Endothelial cell of umbilical vein (primary cell): ENCODE data around the gene CMTR2.

Source experiments
- FOS ChIP-seq: IDR thresholded peaks from 2 replicates; pipeline ENCODE4 v1.6.1; 2011; ENCODE audit warnings: mild to moderate bottlenecking, low read length, moderate library complexity, borderline replicate concordance; ENCODE audit not compliant: insufficient read depth
- POLR2A ChIP-seq: IDR thresholded peaks from 2 replicates; pipeline ENCODE4 v1.6.1; 2012; ENCODE audit warnings: low read depth, mild to moderate bottlenecking, control low read depth, low read length
- TF ChIP-seq, protein P1 (sequence below), 2 donors: IDR thresholded peaks; 1 replicate in 1 of 2; 2 replicates in 1 of 2; pipeline ENCODE4 v1.5.1; 2011; ENCODE audit warnings: low read length in 2 of 2, mild to moderate bottlenecking in 2 of 2, moderate library complexity in 2 of 2, control low read depth in 1 of 2, inconsistent platforms in 1 of 2, low read depth in 1 of 2; ENCODE audit not compliant: insufficient read depth in 1 of 2; ENCODE audit errors: extremely low read depth in 1 of 2

DNA sequence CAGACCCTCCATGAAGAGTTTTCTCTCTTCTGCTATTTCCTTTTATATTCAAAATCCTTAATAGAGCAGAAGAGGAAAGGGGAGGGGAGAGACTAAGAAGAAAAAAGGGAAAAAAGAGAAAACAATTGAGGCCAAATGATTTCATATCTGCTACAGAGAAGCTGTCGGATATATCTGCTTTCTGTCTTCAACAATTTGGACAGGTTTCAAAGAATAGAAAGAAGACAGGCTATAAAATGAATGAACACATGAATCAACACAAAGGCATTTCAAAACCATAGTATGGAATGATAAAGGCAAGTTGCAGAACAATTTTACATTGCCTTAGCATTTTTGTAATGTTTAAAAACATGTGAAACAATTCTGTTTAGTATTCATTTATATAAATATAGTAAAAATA, 4.7 kb upstream of the CMTR2 start:
- TF ChIP-seq, protein P1, sequence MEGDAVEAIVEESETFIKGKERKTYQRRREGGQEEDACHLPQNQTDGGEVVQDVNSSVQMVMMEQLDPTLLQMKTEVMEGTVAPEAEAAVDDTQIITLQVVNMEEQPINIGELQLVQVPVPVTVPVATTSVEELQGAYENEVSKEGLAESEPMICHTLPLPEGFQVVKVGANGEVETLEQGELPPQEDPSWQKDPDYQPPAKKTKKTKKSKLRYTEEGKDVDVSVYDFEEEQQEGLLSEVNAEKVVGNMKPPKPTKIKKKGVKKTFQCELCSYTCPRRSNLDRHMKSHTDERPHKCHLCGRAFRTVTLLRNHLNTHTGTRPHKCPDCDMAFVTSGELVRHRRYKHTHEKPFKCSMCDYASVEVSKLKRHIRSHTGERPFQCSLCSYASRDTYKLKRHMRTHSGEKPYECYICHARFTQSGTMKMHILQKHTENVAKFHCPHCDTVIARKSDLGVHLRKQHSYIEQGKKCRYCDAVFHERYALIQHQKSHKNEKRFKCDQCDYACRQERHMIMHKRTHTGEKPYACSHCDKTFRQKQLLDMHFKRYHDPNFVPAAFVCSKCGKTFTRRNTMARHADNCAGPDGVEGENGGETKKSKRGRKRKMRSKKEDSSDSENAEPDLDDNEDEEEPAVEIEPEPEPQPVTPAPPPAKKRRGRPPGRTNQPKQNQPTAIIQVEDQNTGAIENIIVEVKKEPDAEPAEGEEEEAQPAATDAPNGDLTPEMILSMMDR (IDR thresholded peaks at IDR 0.05; ENCODE audit: extremely low read depth in 1 of 2, insufficient read depth in 1 of 2, low read depth in 1 of 2, low read length in 2 of 2), result no peak
- TF ChIP-seq FOS, result no peak
- no peak for TF ChIP-seq POLR2A
